BLaER1 treated with 17β-estradiol and CSF1 and Interleukin-3, amounts not matched to agents 10 nM and 100 nM (cell line): Measurements from ENCODE around the gene RASSF5.

Experiments
- H3K27ac ChIP-seq, 11 experiments: shearing (Covaris generic); formaldehyde crosslinking; 2 replicates each; pipeline ENCODE4 v1.8.1; 2022
- H3K27me3 ChIP-seq, 11 experiments: shearing (Covaris generic); formaldehyde crosslinking; 2 replicates each; pipeline ENCODE4 v1.8.1; 2022
- H3K36me3 ChIP-seq, 11 experiments: shearing (Covaris generic); formaldehyde crosslinking; 2 replicates each; pipeline ENCODE4 v1.8.1; 2022
- H3K4me1 ChIP-seq, 10 experiments: shearing (Covaris generic); formaldehyde crosslinking; 2 replicates each; pipeline ENCODE4 v1.8.1; 2022
- H3K4me2 ChIP-seq, 11 experiments: shearing (Covaris generic); formaldehyde crosslinking; 2 replicates each; pipeline ENCODE4 v1.8.1; 2022
- H3K4me3 ChIP-seq, 10 experiments: shearing (Covaris generic); formaldehyde crosslinking; 2 replicates each; pipeline ENCODE4 v1.8.1; 2022
- H3K9ac ChIP-seq, 11 experiments: shearing (Covaris generic); formaldehyde crosslinking; 2 replicates each; pipeline ENCODE4 v1.8.1; 2022
- H3K9me3 ChIP-seq, 11 experiments: shearing (Covaris generic); formaldehyde crosslinking; replicated peaks in 1 of 11; 2 replicates each; pipeline ENCODE4 v1.8.1; 2022
- H4K20me1 ChIP-seq, 11 experiments: shearing (Covaris generic); formaldehyde crosslinking; 2 replicates each; pipeline ENCODE4 v1.8.1; 2022
- Cebpa-rat ChIP-seq, 11 experiments: shearing (Covaris generic); IDR thresholded peaks; 2 replicates each; pipeline ENCODE4 v1.8.1; 2022

RASSF5 gene

GRCh38 chr1:206516728-206516990 lies 9.3 kb downstream of the RASSF5 start:
- peak overlapping the region in 8 of 11 experiments; percentile 33 to 62 (median 50); a peak in 13 of 22 replicates for H3K27ac ChIP-seq
- H3K9ac ChIP-seq, result no peak overlapping the region
- peaks cover 0 to 12% (median 0%) of the 10 kb centered on the region in 11 experiments; a peak in 1 of 22 replicates for H3K36me3 ChIP-seq
- peak overlapping the region; percentile 52 to 100 (median 85) for H3K4me2 ChIP-seq
- H3K9me3 ChIP-seq, result no peaks in the 10 kb centered on the region
- H3K27me3 ChIP-seq, result peaks cover 0 to 22% (median 0%) of the 10 kb centered on the region in 11 experiments; a peak in 4 of 22 replicates
- H4K20me1 ChIP-seq, result peaks cover 0 to 46% (median 0%) of the 10 kb centered on the region in 11 experiments; a peak in 9 of 22 replicates
- peaks cover 59 to 72% (median 63%) of the 10 kb centered on the region in 10 experiments for H3K4me1 ChIP-seq
- no peak overlapping the region; a peak in 1 of 20 replicates for H3K4me3 ChIP-seq
- TF ChIP-seq Cebpa-rat (IDR thresholded peaks at IDR 0.05), result no peak

DNA sequence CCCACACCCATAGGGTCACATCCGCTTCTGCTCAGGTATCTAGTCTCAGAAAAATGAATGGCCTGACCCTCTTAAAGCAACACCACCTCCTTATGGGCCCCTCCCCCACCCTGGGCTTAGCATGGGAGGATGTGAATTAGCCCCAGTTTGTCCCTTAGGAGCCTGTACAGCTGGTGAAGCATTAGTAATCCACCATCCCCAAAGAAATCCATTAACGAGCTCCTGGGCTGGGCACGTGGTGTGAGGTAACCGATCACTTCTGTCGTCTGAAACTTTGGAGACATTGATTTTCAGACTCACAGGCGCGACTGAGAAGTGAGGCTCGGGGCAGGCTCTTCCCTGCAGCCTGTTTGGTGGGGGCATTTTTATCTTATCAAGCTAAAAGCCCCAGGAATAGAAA lies 10.5 kb downstream of the RASSF5 start:
- peaks cover 48 to 69% (median 52%) of the 10 kb centered on the region in 10 experiments for H3K4me1 ChIP-seq
- no peak for TF ChIP-seq Cebpa-rat (IDR thresholded peaks at IDR 0.05)
- H3K4me2 ChIP-seq, result peak overlapping the region in 10 of 11 experiments; percentile 49 to 100 (median 84); a peak in 19 of 22 replicates
- peaks cover 0 to 12% (median 0%) of the 10 kb centered on the region in 11 experiments; a peak in 1 of 22 replicates for H3K36me3 ChIP-seq
- H4K20me1 ChIP-seq, result peaks cover 0 to 36% (median 0%) of the 10 kb centered on the region in 11 experiments; a peak in 9 of 22 replicates
- no peak overlapping the region for H3K4me3 ChIP-seq
- H3K9ac ChIP-seq, result no peak overlapping the region
- H3K9me3 ChIP-seq, result no peaks in the 10 kb centered on the region
- H3K27me3 ChIP-seq, result peaks cover 0 to 10% (median 0%) of the 10 kb centered on the region in 11 experiments; a peak in 2 of 22 replicates
- peak overlapping the region in 4 of 11 experiments; percentile 11 to 54 (median 32); a peak in 5 of 22 replicates for H3K27ac ChIP-seq

GRCh38 chr1:206518206-206518605 lies 10.9 kb downstream of the RASSF5 start:
- Histone ChIP-seq H3K9ac (no peak overlapping the region), H3K4me1 (peaks cover 43 to 65% (median 48%) of the 10 kb centered on the region in 10 experiments), H3K27me3 (peaks cover 0 to 6% (median 0%) of the 10 kb centered on the region in 11 experiments; a peak in 1 of 22 replicates), H3K4me2 (peak overlapping the region in 4 of 11 experiments; percentile 52 to 100 (median 85); a peak in 5 of 22 replicates), H3K4me3 (no peak overlapping the region), H3K27ac (no peak overlapping the region), H3K9me3 (no peaks in the 10 kb centered on the region), H4K20me1 (peaks cover 0 to 32% (median 0%) of the 10 kb centered on the region in 11 experiments; a peak in 7 of 22 replicates), H3K36me3 (peaks cover 0 to 12% (median 0%) of the 10 kb centered on the region in 11 experiments; a peak in 1 of 22 replicates)
- no peak for TF ChIP-seq Cebpa-rat (IDR thresholded peaks at IDR 0.05)

DNA sequence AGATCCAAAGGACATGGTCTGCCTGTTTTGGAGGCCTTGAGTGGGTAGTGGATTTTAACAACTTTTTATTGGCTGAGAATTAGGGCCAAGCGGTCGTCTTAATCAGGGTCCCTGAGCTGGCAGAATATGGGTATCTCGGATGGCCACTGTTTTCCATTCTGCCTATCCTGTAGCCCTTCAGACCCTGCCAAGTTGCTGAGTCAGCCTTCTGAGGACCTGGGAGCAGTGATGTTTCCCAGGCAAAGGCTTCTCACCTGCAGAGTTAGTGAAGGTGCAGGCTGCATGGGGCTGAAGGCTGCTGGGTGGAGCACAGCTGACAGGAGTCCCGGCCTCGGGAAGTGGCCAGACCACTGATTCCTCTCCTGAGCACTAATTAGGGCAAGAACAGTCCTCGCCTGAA lies 11.4 kb downstream of the RASSF5 start:
- H3K27me3 ChIP-seq, result peaks cover 0 to 3% (median 0%) of the 10 kb centered on the region in 11 experiments; a peak in 1 of 22 replicates
- H3K4me3 ChIP-seq, result no peak overlapping the region
- H3K4me1 ChIP-seq, result peaks cover 38 to 59% (median 43%) of the 10 kb centered on the region in 10 experiments
- TF ChIP-seq Cebpa-rat (IDR thresholded peaks at IDR 0.05), result no peak
- H3K4me2 ChIP-seq, result no peak overlapping the region
- H3K27ac ChIP-seq, result no peak overlapping the region
- H3K9me3 ChIP-seq, result no peaks in the 10 kb centered on the region
- H3K36me3 ChIP-seq, result peaks cover 0 to 12% (median 0%) of the 10 kb centered on the region in 11 experiments; a peak in 1 of 22 replicates
- H3K9ac ChIP-seq, result no peak overlapping the region
- H4K20me1 ChIP-seq, result peaks cover 0 to 27% (median 0%) of the 10 kb centered on the region in 11 experiments; a peak in 4 of 22 replicates

- Histone ChIP-seq H3K4me2 (no peak overlapping the region), H3K36me3 (peaks cover 0 to 12% (median 0%) of the 10 kb centered on the region in 11 experiments; a peak in 1 of 22 replicates), H3K27ac (no peak overlapping the region)
Measured at GRCh38 chr1:206521127-206521526, 13.8 kb downstream of the RASSF5 start.

GRCh38 chr1:206521694-206522402 lies 14.5 kb downstream of the RASSF5 start:
- H3K36me3 ChIP-seq, result peaks cover 0 to 12% (median 0%) of the 10 kb centered on the region in 11 experiments; a peak in 1 of 22 replicates
- H3K9ac ChIP-seq, result 0 out of 22 replicates have a peak overlapping the region, but pooled peaks of 1 of the 11 experiments have one; percentile 11
- peaks cover 0 to 12% (median 0%) of the 10 kb centered on the region in 11 experiments; a peak in 2 of 22 replicates for H4K20me1 ChIP-seq
- H3K9me3 ChIP-seq, result no peaks in the 10 kb centered on the region
- no peak for TF ChIP-seq Cebpa-rat (IDR thresholded peaks at IDR 0.05)
- no peaks in the 10 kb centered on the region for H3K27me3 ChIP-seq
- no peak overlapping the region for H3K27ac ChIP-seq
- H3K4me2 ChIP-seq, result no peak overlapping the region; a peak in 1 of 22 replicates
- H3K4me1 ChIP-seq, result peaks cover 9 to 42% (median 19%) of the 10 kb centered on the region in 10 experiments
- H3K4me3 ChIP-seq, result no peak overlapping the region

More at GRCh38 chr1:206521127-206521526, 13.8 kb downstream of the RASSF5 start:
- TF ChIP-seq Cebpa-rat (IDR thresholded peaks at IDR 0.05), result no peak
- no peak overlapping the region for H3K4me3 ChIP-seq
- no peak overlapping the region for H3K9ac ChIP-seq
- peaks cover 0 to 12% (median 0%) of the 10 kb centered on the region in 11 experiments; a peak in 3 of 22 replicates for H4K20me1 ChIP-seq
- H3K27me3 ChIP-seq, result no peaks in the 10 kb centered on the region
- no peaks in the 10 kb centered on the region for H3K9me3 ChIP-seq
- H3K4me1 ChIP-seq, result peaks cover 16 to 45% (median 22%) of the 10 kb centered on the region in 10 experiments

GRCh38 chr1:206524739-206525364 lies 17.5 kb downstream of the RASSF5 start:
- no peak overlapping the region for H3K9ac ChIP-seq
- H3K27me3 ChIP-seq, result no peaks in the 10 kb centered on the region
- peaks cover 0 to 15% (median 0%) of the 10 kb centered on the region in 11 experiments; a peak in 3 of 22 replicates for H3K9me3 ChIP-seq
- H3K4me2 ChIP-seq, result no peak overlapping the region
- H4K20me1 ChIP-seq, result peaks cover 0 to 3% (median 0%) of the 10 kb centered on the region in 11 experiments; a peak in 1 of 22 replicates
- H3K36me3 ChIP-seq, result peaks cover 0 to 15% (median 0%) of the 10 kb centered on the region in 11 experiments; a peak in 5 of 22 replicates
- H3K4me3 ChIP-seq, result no peak overlapping the region
- peaks cover 0 to 31% (median 10%) of the 10 kb centered on the region in 10 experiments; a peak in 11 of 20 replicates for H3K4me1 ChIP-seq
- H3K27ac ChIP-seq, result no peak overlapping the region
- no peak for TF ChIP-seq Cebpa-rat (IDR thresholded peaks at IDR 0.05)

DNA sequence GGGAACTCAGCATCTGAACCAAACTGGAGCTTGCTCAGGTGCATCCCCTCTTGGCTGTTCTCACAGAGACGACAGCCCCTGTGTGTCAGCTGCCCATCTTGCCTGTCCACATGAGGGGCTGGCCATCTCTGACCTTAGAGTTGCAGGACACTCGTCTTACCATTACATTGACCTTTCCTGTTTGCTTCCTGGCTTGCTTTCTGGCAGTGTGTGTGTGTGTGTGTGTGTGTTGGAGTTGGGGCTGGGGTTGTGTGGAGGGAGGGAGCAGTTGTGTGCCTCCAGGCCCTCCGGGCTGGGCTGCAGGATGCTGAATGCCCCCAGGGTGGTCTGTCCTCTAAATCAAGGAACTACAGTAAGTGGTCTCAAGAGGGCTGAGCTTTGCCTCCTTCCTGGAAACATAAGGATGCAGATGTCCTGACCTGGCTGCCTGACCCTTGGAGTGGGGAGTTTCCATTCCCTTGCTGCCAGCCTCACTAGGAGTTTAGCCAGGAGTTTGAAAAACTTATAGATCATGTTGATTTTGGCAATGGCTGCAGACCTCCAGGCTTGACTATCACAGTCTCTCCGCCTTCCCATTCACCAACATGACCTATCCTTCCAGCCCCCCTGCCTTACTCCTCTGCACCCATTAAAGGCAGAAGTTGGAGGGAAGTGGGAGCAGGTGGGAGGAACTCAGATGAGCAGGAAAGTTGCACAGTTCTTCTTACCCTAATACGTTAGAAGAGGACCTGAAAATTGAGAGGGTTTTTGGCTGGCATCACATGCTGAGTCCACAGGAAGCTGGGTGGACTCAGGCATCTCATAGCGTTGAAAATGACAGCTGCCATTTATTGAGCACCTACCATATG lies 19.0 kb downstream of the RASSF5 start:
- peaks cover 0 to 25% (median 0%) of the 10 kb centered on the region in 11 experiments; a peak in 5 of 22 replicates for H3K36me3 ChIP-seq
- H3K4me2 ChIP-seq, result peak overlapping the region in 4 of 11 experiments; percentile 2 to 29 (median 4); a peak in 3 of 22 replicates
- no peak for TF ChIP-seq Cebpa-rat (IDR thresholded peaks at IDR 0.05)

More for the DNA sequence above, 19.0 kb downstream of the RASSF5 start:
- H3K27ac ChIP-seq, result no peak overlapping the region
- H3K9ac ChIP-seq, result no peak overlapping the region
- peaks cover 0 to 26% (median 10%) of the 10 kb centered on the region in 10 experiments; a peak in 11 of 20 replicates for H3K4me1 ChIP-seq
- no peaks in the 10 kb centered on the region for H3K27me3 ChIP-seq
- peaks cover 0 to 3% (median 0%) of the 10 kb centered on the region in 11 experiments; a peak in 1 of 22 replicates for H4K20me1 ChIP-seq
- no peak overlapping the region for H3K4me3 ChIP-seq
- H3K9me3 ChIP-seq, result peaks cover 0 to 18% (median 0%) of the 10 kb centered on the region in 11 experiments; a peak in 3 of 22 replicates
